WI38 (cell line): ENCODE data around the gene MIS12.

Source experiments
- H3K4me3 ChIP-seq: 2 replicates; pipeline ENCODE4 v1.5.1; 2011; ENCODE audit warnings: low read depth, mild to moderate bottlenecking, control low read depth, low read length
- TF ChIP-seq, protein P1 (sequence below): IDR thresholded peaks from 2 replicates; pipeline ENCODE4 v1.5.1; 2012; ENCODE audit warnings: low read depth, mild to moderate bottlenecking, control low read depth, low read length

MIS12 gene

DNA sequence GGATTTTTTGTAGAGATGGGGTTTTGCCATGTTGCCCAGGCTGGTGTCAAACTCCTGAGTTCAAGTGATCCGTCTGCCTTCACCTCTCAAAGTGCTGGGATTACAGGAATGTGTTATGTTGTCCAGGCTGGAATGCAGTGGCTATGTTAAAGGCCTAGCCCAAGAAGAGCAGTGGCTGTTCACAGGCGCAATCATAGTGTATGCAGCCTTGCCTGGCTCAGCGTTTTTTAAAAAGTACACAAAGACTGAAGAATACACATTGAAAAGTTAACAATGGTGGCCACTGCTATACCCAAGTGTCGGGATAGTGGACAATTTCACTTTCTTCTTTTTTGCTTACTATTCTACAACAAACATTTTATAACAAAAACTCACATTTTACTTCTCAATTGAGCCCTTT is 7.4 kb upstream of the MIS12 start:
- H3K4me3 ChIP-seq = no peak overlapping the region
- TF ChIP-seq, protein P1, sequence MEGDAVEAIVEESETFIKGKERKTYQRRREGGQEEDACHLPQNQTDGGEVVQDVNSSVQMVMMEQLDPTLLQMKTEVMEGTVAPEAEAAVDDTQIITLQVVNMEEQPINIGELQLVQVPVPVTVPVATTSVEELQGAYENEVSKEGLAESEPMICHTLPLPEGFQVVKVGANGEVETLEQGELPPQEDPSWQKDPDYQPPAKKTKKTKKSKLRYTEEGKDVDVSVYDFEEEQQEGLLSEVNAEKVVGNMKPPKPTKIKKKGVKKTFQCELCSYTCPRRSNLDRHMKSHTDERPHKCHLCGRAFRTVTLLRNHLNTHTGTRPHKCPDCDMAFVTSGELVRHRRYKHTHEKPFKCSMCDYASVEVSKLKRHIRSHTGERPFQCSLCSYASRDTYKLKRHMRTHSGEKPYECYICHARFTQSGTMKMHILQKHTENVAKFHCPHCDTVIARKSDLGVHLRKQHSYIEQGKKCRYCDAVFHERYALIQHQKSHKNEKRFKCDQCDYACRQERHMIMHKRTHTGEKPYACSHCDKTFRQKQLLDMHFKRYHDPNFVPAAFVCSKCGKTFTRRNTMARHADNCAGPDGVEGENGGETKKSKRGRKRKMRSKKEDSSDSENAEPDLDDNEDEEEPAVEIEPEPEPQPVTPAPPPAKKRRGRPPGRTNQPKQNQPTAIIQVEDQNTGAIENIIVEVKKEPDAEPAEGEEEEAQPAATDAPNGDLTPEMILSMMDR = no peak

DNA sequence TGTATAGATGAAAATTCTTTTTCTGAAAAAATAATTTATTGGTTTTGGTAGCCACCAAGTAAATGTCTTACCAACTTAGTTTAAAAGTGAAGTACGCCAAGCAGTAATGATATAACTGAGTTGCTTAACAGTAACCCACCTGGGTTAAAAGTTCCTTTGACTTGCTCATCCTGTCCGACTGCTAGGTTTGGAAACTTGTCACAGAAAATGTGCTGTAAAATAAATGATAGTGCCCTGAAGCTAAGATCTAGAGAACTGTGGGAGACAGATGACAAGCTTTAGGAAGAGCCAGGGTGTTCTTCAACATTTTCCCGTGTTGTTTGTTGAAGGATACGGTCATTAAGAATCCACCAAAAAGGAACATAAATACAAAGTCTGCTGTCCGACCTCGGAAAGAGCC is 5.4 kb upstream of the MIS12 start:
- TF ChIP-seq, protein P1 = no peak

DNA sequence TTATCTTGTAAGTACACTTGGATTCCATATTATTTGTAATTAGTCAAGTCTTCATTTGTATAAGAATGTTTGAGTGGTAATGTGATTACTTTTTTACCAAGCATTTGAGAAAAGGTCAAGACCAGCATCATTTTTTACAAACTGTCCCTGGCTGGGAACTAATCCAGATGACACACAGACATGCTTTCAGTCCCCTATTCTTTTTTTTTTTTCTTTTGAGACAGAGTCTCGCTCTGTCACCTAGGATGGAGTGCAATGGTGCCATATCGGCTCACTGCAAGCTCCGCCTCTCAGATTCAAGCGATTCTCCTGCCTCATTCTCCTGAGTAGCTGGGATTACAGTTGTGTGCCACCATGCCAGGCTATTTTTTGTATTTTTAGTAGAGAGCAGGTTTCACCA is 4.9 kb upstream of the MIS12 start:
- no peak overlapping the region for H3K4me3 ChIP-seq
- TF ChIP-seq, protein P1 = no peak

More for the DNA sequence above, 5.4 kb upstream of the MIS12 start:
- H3K4me3 ChIP-seq = no peak overlapping the region

DNA sequence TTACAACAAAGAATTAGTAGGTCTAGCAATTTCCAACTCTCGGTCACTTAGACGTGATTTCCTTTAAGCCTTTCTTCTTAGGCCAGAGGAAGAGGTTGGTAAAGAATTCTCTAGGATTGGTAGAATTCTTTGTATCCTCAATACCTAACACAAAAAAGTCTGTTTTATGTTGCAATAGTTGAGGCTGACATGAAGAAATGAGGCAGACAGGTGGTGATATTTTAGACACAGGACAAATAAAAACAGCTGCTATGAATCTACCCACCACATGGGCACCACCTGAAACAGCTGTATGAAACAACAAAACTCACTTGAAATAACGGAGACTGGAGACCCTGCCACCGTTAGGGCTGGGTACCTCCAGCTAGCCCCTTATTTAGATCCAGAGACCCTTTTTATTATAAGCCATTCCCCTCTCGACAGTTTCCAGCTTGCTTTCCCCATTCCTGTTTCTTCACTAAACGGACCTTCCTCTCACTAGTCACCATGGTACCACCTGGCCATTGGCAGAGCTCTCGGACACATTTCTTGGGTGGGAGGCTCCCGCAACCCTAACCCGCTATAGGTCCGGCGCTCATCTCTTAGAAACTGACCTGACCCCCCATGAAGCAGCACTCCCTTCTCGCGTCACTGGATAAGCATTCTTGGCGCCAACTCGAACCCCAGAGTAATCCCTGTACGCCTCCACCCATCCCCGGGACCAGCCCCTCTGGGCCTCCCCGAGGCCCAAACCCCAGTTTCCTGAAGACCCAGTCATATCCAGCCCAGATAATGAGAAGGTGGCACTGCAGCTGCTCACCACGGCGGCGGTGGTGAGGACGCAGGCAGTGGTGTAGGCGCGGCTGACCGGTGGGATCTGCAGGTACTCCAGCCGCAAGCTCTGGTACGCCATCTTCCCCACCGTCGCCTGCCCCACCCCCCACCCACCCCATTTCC is 828 bp upstream of the MIS12 start, which contains the start of gene DERL2:
Gene DERL2, minus strand, starts transcription at position 909 of the 936 bp plus-strand sequence. Its CDS starts 17 bp downstream, at position 892.
- TF ChIP-seq, protein P1 = no peak
- peak within 1 kb of the TSS; percentile 98 for H3K4me3 ChIP-seq

DNA sequence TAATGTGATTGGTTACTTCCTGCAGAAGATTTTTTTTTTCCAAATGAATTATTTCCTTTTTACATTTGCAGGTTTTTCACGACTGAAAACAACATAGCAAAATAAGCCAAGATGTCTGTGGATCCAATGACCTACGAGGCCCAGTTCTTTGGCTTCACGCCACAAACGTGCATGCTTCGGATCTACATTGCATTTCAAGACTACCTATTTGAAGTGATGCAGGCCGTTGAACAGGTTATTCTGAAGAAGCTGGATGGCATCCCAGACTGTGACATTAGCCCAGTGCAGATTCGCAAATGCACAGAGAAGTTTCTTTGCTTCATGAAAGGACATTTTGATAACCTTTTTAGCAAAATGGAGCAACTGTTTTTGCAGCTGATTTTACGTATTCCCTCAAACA is 2.4 kb downstream of the MIS12 start:
- TF ChIP-seq, protein P1 = no peak
- H3K4me3 ChIP-seq = no peak overlapping the region

DNA sequence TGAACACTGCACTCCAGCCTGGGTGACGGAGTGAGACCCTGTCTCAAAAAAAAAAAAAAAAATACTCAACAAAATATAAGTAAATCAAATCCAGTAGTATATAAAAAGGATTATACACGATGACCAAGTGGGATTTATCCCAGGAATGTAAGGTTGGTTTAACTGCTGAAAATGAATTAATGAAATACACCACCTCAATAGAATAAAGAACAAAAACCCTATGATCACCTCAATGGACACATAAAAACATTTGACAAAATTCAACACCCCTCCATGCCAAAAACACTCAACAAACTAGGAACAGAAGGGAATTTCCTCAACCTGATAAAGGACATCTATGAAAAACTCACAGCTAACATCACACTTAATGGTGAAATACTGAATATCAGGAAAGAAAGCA is 6.6 kb downstream of the MIS12 start:
- TF ChIP-seq, protein P1 = no peak

DNA sequence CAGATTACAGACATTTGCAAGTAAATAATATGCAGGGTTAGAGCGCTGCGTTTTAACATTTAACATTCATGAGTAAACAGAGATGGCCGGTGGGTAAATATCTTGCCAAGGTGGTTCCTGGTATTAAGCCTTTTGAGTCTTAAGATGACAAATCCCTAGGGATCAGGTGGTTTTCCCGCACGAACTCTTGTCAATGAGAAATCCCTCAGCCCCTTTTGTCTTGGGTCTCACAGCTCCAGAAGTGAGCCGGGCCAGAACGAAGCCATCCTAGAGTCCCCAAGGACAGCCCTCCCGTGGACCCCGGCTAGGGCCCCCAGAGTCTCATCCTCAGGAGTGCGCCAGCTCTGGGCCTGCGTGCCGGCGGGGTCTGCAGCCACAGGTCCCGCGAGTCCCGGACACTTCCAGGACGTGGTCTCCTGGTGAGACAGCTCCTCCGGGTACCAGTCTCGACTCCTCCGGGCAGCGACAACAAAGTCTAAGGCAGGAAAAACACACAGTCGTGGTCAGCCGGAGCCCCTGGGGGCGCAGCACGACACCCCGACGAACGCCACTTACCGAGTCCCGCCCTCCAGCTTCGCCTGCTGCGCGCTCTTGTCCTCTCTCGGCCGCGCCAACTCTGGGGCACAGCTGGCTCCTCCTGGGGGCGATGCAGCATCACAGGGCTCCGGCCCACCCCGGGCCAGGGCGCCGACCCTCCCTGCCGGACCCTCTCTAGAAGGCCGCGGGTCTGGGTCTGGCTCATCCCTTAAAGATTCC is 13.3 kb downstream of the MIS12 start:
- peak overlapping the region; percentile 83 for H3K4me3 ChIP-seq
- TF ChIP-seq, protein P1 = no peak

More for the DNA sequence above, 6.6 kb downstream of the MIS12 start:
- no peak overlapping the region for H3K4me3 ChIP-seq
